Measurements from ENCODE around the gene CYBC1. TPM values are rescaled to one million over a fixed set of nuclear protein-coding genes. Genes with fewer than 3 reads are reported as not detected.

CYBC1 gene
- total RNA-seq, 1 experiment from 2014 or later, result 174 TPM

GRCh38 chr17:82458179-82458884 is 7.8 kb upstream of the CYBC1 start, which contains the start of gene NARF:
Gene NARF (plus strand): TSS chr17:82458741. CDS start chr17:82458804, 63 bp downstream.
- DNase-seq (ENCODE audit: low read depth, low spot score), result peak; percentile 61
- POLR2A ChIA-PET, result interaction anchor here (0.5 to 0.6 kb wide), 2 partner anchors 32 to 218 kb away, joined by 3 to 4 read pairs; no protein-coding TSS in a partner anchor
- Histone ChIP-seq H3K4me3 (ENCODE audit: low read depth in 2 of 2, low read length in 2 of 2) (peak within 1 kb of the TSS; percentile 83 to 85), H3K27ac (ENCODE audit: low read length) (peak within 1 kb of the TSS; percentile 99), H3K9me3 (ENCODE audit: control insufficient read depth, insufficient read depth, low read depth, low read length) (no peaks in the 10 kb centered on the region), H3K4me1 (ENCODE audit: control insufficient read depth, insufficient read depth, low read length) (peaks cover 15% of the 10 kb centered on the region), H3K27me3 (ENCODE audit: control insufficient read depth, insufficient read depth, low read length) (no peaks in the 10 kb centered on the region), H3K36me3 (ENCODE audit: control insufficient read depth, insufficient read depth, low read length) (peaks cover 4% of the 10 kb centered on the region; the same call in 1 of the 2 replicates)
- intact Hi-C loops (cut with micrococcal nuclease; ENCODE audit: unreplicated experiment), result no loop called here
- in situ Hi-C loops (cut with HindIII; ENCODE audit: low pct_unique_long_range_greater_than_20kb, low sequenced_read_pairs), result no loop called here
- TF ChIP-seq POLR2AphosphoS5 (IDR thresholded peaks at IDR 0.05; ENCODE audit: low read depth, low read length) (peak; percentile 97), REST (IDR thresholded peaks at IDR 0.05; ENCODE audit: insufficient read depth in 1 of 2, low read depth in 2 of 2, low read length in 1 of 2) (peak in 1 of 2 experiments; percentile 58; a peak in 2 of 4 replicates), TCF7L2 (IDR thresholded peaks at IDR 0.05; ENCODE audit: low read depth, low read length) (peak; percentile 100), SIN3A (IDR thresholded peaks at IDR 0.05; ENCODE audit: borderline replicate concordance, insufficient read depth, low read depth, low read length) (peak; percentile 90)
- TF ChIP-seq, protein P1, sequence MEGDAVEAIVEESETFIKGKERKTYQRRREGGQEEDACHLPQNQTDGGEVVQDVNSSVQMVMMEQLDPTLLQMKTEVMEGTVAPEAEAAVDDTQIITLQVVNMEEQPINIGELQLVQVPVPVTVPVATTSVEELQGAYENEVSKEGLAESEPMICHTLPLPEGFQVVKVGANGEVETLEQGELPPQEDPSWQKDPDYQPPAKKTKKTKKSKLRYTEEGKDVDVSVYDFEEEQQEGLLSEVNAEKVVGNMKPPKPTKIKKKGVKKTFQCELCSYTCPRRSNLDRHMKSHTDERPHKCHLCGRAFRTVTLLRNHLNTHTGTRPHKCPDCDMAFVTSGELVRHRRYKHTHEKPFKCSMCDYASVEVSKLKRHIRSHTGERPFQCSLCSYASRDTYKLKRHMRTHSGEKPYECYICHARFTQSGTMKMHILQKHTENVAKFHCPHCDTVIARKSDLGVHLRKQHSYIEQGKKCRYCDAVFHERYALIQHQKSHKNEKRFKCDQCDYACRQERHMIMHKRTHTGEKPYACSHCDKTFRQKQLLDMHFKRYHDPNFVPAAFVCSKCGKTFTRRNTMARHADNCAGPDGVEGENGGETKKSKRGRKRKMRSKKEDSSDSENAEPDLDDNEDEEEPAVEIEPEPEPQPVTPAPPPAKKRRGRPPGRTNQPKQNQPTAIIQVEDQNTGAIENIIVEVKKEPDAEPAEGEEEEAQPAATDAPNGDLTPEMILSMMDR (IDR thresholded peaks at IDR 0.05), result no peak
- CTCF ChIA-PET, result no interaction called here
- peak; percentile 100 for ATAC-seq
- no TSS peak for BruUV-seq (replicated peaks)

DNA sequence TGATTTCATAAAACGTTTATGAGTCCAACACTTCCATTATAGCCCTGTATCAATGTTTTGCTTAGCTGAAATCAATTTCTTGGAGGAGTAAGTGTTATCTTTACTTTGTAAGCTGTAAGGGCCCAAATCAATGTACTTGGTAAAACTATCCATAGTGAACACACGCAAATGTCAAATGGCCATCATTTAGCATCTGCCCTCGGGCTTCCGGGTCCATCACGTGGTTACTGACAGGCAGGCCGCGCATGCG is 7.3 kb upstream of the CYBC1 start:
- Histone ChIP-seq H3K4me1 (ENCODE audit: control insufficient read depth, insufficient read depth, low read length) (peaks cover 15% of the 10 kb centered on the region), H3K4me3 (ENCODE audit: low read depth in 2 of 2, low read length in 2 of 2) (peak overlapping the region; percentile 83 to 85), H3K27me3 (ENCODE audit: control insufficient read depth, insufficient read depth, low read length) (no peaks in the 10 kb centered on the region), H3K9me3 (ENCODE audit: control insufficient read depth, insufficient read depth, low read depth, low read length) (no peaks in the 10 kb centered on the region), H3K36me3 (ENCODE audit: control insufficient read depth, insufficient read depth, low read length) (peaks cover 4% of the 10 kb centered on the region; the same call in 1 of the 2 replicates), H3K27ac (ENCODE audit: low read length) (peak overlapping the region; percentile 99)
- TF ChIP-seq TCF7L2 (IDR thresholded peaks at IDR 0.05; ENCODE audit: low read depth, low read length), result no peak
- TF ChIP-seq, protein P1 (IDR thresholded peaks at IDR 0.05), result no peak
- TF ChIP-seq POLR2AphosphoS5 (IDR thresholded peaks at IDR 0.05; ENCODE audit: low read depth, low read length), result no peak
- no peak for TF ChIP-seq SIN3A (IDR thresholded peaks at IDR 0.05; ENCODE audit: borderline replicate concordance, insufficient read depth, low read depth, low read length)
- TF ChIP-seq REST (IDR thresholded peaks at IDR 0.05; ENCODE audit: insufficient read depth in 1 of 2, low read depth in 2 of 2, low read length in 1 of 2), result no peak
- peak; percentile 18 for DNase-seq (ENCODE audit: low read depth, low spot score)
- in situ Hi-C loops (cut with HindIII; ENCODE audit: low pct_unique_long_range_greater_than_20kb, low sequenced_read_pairs), result no loop called here
- POLR2A ChIA-PET, result interaction anchor here (0.5 kb wide), 1 partner anchor 217 kb away, joined by 3 read pairs; no protein-coding TSS in a partner anchor
- CTCF ChIA-PET, result no interaction called here
- no peak for ATAC-seq
- intact Hi-C loops (cut with micrococcal nuclease; ENCODE audit: unreplicated experiment), result no loop called here
- TSS peak; percentile 97 for BruUV-seq (replicated peaks)

All from Panc1 (cell line).